ENCODE data around the gene TTC28.
A peak's percentile ranks its signal among the peaks of the same experiment; 100 is the strongest.

TTC28 gene

GRCh38 chr22:28029201-28029948, 650.3 kb downstream of the TTC28 start:
- DNase-seq, result peak in 1 of 2 donors; percentile 73

GRCh38 chr22:28027453-28028448, 651.9 kb downstream of the TTC28 start:
- no peak for DNase-seq

DNA sequence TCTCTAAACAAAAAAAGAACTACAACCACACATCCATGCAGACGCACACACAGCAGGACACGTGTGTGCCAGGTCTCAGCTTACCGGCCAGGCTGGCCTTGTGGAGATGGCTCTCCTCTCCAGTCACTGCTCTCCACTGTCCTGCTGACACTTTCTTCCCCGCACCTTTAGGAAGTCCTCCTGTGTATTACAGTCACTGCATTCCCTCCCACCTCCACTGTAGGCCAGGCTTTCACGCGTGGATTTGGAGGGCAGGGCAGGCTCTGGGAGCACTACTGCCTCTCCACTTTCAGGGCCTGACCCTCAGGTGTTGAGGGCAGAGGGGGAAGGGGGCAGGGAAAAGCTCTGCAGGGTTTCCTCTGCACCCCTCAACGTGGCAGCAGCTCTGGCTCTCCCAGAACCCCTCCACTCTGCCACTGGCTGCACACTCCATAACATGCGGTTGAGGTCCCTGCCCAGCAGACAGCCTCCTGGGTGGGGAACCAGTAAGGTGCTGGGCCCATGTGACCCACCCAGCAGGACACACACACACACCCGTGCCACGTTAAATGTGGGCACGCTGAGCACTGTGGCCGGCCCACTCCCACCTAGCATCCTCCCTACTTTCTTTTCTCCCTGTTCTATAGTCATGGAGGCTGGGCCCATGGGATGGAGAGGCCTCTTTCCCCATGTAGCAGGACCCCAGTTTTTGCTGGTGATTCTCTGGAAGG, 653.6 kb downstream of the TTC28 start:
- no peak for DNase-seq

GRCh38 chr22:28025333-28025732, 654.3 kb downstream of the TTC28 start:
- no peak for DNase-seq

- no peak for DNase-seq
Observed at GRCh38 chr22:28024422-28024888, 655.2 kb downstream of the TTC28 start.

DNA sequence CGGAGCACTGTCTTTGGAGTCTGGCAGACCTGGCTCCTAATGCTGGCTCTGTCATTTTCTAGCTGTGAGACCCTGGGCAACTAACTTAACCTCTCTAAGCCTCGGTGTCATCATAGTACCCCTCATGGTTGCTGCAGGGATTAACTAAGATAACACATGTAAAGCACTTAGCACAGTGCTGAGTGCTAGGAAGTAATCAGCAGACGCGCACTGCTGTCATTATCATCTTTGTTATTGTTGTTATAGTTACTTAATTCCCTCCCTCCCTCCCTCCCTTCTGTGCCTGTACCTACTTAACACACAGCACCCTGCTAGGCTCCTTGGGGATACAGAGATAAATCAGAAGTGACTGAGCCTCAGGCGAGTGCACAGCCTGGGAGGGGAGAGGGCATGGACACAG, 655.9 kb downstream of the TTC28 start:
- DNase-seq, result no peak

GRCh38 chr22:28023036-28023435, 656.6 kb downstream of the TTC28 start:
- DNase-seq, result no peak

- DNase-seq, result no peak
Observed at GRCh38 chr22:28021998-28022660, 657.5 kb downstream of the TTC28 start.

DNA sequence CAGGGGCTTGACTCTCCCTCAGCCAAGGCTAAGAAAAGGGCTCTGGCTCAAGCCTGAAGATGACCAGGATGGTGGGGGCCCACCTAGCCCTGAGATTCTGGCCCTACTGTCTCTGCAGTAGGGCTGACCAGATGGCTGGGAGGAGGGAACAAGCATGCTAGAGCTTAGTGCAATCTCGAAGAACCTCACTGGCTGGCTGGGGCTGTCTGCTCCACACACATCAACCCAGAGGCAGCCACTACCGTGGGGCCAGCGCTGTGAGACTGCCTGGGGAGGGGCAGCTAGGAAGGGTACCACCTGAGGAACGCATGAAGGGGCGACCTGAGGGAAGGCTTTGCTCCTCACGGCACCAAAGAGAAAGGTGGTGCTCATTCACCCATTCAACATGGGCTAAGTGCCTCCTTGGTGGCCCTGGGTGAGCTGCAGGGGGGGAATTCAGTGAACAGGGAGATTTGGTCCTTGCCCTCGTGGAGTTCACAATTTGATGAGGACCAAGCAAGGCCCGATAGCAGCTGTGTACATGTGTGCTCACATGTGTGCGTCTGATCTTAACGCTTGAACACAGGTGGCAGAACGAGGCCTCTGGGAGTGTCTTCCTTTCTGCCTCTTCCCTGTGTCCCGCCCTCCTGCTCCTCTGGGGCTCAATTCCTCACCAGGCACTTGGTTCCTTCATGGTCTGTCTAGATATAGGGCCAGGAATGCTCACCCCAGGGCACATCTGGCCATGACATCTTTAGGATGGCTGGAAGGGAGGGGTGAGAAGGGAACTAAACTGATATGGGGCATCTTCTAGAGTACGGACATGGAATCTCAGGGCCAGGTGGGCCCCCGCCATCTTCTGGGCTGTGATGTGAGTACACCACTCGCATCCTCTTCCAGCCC, 658.3 kb downstream of the TTC28 start:
- DNase-seq, result no peak

DNA sequence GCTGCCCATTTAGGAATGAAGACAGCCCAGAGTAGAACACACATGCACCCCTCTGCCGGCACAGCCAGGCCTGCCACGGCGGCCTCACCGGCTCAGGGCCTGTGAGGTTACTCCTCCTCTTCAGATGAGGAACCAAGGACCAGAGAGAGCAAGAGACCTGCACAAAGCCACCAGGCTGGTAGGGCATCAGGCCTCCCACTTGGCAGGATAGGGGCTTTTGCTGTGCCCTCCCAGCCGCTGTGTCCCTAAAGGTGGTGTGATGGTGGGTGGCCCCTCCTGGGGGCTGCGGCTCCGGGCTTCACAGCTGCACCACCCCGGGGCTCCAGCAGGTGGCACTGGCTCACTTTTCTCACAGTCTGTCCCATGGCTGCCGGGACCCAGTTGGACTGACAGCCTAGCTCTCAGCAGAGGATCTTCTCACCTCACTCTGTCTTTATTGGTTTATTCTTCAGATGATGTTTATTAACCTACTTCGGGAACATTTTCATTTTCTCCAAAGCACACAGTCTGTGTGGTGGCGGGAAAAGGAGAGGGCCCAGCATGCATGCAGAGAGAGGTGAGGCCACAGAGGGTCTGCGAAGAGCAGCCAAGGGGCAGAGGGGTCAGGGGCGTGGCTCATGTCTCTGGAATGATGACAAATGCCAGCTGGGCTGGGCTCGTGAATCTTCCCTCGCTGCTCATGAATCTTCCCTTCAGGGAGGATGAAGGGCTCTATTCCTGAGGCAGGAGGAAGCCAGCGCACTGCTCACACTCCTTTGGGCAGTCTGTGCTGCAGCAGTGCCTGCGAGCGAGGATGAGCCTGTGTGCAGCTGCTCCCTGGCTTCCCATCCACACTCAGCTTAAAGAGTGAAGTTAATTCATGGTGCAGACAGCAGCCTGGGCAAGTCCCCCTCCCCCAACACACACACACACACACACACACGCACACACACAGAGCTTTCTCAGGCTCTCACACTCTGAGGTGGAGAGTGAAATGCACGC, 659.5 kb downstream of the TTC28 start:
- peak; percentile 6 to 53 for DNase-seq

DNA sequence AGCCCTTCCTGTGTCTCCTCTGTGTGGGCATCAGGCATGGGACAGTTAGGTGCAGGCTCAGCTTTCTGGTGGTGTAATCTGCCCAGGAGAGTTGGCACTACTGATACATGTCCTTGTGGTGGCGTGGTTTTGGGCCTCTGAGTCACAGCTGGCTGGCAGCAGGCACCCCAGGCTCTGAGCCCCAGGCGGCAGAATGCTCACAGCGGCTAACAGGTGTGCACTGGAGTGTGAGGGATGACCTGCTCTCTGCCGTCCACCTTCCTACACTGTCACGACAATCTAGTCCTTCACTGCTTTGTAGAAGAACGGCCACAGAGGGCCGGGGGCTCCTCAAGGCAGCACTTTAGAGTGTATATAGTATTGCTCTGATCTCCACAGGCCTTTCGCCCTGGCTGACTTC, 660.3 kb downstream of the TTC28 start:
- peak in 1 of 2 donors; percentile 66 for DNase-seq

- no peak for DNase-seq
Observed at GRCh38 chr22:28018461-28018927, 661.1 kb downstream of the TTC28 start.

DNA sequence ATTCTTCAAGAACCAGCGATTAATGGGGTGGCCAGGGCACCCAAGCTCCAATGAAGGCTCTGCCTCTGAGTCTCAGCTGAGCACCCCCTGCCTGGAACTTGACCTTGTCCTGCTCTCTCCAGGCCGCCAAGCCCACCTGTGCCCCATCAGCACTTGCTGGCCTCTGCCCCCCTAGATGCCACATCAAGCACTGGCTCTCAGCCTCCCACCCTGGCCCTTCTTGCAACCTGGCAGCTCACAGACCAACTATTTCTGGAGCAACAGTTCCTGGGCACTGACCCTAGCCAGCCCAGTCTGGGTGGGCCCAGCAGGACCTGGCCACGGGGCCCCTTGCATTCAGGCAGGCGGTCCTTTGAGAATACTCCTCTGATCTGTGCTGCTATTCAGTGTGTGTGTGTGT, 661.8 kb downstream of the TTC28 start:
- DNase-seq, result no peak

- no peak for DNase-seq
Observed at GRCh38 chr22:28017558-28017820, 662.2 kb downstream of the TTC28 start.

DNA sequence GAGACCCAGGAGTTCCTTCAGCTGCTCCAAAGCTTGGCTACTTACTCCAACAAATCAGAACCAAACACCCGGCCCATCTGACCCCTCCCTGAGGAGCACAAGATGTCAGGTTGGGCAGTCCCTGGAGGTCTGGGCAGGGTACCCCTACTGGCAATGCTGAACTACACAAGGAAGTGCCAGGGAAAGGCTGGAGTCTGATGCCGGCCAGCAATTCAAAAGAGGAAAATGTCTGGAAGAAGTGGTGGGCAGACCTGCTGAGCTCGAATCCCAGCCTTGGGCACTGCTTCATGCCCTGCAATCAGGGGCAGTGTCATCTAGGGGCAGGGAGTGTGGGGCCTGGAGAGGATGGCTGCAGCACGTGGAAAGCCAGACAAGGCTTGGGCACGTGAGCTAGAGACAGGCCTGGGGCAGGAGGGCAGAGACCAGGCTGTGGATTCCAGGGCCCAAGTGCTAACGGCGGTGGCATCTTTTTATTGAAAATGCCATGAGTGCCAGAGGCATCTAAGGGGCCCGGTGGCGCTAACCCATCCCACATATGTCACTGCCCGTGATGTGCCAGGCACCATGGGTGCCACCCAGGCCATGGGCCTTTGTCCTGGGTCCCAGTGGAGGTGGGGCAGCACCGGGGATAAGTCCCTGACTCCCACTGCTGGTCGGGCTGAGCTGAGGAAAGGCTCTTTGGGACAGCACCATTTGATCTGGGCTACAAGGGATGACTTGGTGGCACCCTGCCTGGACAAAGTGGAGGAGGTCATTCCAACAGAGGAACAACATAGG, 662.7 kb downstream of the TTC28 start:
- DNase-seq, result no peak

DNA sequence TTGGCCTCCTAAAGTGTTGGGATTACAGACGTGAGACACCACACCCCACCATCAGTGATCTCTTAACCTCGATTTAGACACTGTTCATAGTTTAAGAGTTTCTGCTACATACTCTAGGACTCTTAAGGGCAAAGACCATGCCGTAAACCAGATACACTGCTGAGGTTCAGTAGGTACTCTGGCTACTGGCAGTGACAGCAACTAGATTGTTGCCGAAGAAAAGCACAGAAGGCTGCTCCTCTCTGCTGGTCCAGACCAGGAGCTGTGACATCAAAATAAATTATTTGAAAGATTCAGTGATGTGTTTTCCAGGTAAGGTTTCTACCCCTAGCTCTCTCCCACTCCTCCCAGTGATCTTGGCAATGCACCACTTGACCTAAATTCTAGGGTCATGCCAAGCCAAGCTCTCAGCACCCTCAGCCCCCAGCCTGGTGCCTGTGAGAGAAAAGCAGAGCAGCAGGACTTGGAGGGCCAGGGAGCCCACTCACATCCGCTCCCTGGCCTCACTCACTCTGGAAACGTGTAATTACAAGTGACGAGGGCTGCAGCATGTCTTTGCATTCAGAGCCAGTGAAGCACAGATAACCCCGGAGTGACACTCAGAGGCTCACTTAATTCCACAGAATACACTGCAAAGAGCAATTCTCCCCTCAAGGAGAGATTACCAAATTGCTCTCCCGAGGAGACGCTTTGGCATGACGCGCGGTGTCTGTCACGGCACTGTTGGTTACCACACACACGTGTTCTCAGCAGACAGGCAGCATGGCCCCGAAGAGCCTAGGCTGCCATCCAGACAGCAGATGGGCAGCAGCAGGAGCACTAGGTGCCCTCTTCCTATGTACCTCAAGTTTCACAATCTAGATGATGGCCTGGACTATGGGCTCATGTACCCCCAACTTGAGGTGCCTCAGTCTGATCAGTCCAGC, 663.7 kb downstream of the TTC28 start:
- DNase-seq, result no peak

DNA sequence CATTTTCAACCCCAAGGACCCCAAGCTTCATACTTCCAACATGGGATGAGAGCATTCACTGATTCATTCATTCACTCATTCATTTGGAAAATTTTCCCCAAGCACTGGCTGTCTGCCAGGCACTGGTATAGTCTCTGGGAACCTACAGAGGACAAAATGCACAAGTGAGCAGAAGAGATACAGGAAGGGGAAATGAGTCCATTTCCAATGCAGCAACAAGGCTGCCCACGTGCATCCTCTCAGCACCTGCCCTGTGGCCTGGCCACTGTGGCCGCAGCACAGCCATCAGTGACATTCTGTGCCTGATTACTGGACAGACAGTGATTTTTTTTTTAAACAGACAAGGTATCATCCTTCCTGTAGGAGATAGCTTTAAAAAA, 664.6 kb downstream of the TTC28 start:
- peak in 1 of 2 donors; percentile 2 for DNase-seq

All from bone marrow (tissue), 2 donors.